Cortex of kidney (tissue), 1 donor: ENCODE data around the gene CAMK4.
"Not testable (repeated sequence)": the region's sequence is repeated elsewhere in the genome, so short reads cannot be mapped to it uniquely, and the experiment has no call there.

Experiments
- DNase-seq: peaks from one replicate; lab custom pipeline; 2025; lab: John Stamatoyannopoulos, UW

CAMK4 gene

DNA sequence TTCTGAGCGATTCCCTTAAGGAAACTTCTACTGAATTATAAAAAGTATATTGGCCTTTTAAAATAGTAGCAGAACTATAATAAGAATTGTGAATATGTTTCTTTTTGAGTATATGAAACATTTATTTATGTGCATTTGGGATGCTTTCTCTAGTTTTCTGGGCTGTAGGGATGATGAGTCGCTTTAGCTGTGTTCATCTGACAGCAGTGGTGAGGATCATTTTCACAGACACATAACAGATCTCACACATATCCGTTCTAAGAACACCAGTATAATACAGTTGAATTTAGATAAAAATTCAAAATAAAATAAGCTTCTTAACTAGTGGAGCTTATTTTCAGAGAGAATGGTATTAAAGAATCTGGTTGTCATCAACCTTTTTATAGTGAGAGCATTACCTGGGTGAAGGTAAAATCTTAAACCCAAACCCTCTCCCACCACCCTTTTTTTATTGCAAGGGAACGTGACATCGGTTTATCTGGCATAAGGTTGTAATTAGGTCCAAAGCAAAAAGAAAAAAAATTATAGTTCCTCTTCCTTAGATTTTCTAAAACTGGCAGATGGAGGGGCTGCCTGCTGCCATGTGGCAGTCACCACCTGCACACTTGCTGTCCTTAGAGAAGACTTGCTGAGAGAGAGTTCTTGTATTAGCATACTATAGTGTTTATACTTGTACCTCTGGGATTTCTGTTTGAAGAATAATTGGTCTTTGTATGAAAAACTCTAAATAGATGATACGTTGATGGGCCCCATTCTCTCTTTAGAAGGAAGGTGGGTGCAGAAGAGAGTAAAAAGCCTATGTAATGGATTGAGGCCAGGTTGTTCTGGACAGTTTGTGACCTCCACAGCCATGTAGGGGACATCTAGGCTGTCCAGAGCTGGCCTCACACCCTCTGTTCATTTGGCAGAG lies 86.8 kb downstream of the CAMK4 start:
- DNase-seq = no peak

GRCh38 chr5:111311666-111312065 lies 87.5 kb downstream of the CAMK4 start:
- no peak for DNase-seq

DNA sequence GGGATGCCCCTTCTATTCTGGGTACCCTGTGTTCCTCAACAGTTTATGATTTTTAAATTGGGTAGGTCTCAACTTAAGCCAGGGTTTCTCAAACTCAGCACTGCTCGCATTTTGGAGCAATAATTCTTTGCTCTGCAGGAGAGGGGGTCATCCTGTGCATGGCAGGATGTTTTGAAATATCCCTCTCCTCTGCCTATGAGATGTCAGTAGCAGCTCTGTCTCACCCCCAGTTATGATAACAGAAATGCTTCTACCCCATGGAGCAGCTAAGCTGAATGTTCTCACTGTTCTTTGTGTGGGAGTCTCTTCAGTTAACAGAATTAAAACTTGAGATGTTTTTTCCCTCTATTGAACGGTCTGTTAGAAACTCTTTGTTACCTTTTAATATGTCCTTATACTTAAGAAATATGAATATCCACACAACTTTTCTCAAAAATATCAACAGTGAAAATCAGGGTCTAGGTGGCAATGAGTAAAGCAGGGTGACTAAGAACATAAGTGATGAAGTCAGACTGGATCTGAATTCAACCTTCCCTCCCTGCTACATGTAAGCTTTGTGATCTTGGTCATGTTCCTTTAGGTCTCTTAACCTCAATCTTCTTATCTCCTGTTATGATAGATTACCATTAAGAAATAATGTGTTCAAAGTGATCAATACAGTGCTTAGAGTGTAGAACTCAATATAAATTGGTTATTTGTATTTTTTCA lies 89.0 kb downstream of the CAMK4 start:
- no peak for DNase-seq

GRCh38 chr5:111320953-111321352 lies 96.8 kb downstream of the CAMK4 start:
- DNase-seq = no peak

GRCh38 chr5:111321376-111321775 lies 97.2 kb downstream of the CAMK4 start:
- no peak for DNase-seq

GRCh38 chr5:111326551-111326950 lies 102.4 kb downstream of the CAMK4 start:
- DNase-seq = no peak

DNA sequence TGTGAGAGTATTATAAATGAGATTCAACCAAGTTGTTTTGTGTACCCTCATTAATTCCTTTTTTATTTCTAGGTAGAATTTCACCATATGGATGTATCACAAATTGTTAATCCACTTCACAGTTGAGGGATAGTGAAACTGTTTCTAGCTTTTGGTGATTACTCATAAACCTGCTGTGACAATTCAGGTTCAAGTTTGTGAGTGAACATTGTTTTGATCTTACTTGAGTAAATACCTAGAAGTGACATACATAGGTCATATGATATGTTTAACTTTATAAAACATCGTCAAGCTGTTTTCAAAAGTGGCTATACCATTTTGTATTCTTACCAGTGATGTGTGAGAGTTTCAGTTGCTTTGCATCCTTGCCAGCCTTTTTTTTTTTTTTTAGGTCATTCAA lies 112.9 kb downstream of the CAMK4 start:
- DNase-seq = no peak

DNA sequence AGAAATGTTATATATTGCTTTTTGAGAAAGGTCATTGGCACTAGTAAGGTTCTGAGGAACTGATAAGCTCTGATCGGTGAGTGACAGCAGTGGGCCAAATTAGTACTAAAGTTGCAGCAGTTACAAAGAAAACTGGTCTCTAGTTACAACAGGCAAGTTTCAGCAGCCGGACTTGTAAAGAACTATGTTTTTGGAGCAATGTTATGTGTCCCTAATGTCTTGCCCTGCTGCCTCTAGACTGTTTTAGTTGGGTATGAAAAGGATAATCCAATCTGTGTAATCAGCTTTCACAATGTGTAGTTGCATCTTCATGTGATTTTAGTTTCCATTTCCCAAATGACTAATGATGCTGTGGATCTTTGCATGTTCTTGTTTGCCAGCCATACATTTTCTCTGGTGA lies 113.5 kb downstream of the CAMK4 start:
- no peak for DNase-seq

DNA sequence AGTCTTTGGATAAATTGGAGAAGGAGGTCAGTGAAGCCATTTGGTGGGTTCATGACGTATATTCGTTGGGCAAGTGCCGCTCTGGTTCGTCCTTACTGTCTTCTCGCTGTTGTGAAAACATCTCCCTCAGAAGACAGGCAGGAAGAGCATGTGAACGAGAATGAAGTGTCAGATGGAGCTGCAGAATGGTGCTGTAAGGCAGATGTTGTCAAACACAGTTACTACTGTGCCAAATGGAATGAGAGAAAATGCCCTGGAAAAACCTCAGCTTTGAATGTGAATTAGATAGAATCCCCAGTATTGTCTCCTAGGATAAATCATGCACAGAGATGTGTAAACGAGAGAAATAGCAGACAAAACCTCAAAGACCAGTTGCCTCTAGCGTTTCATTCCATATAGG lies 121.5 kb downstream of the CAMK4 start:
- DNase-seq = no peak

DNA sequence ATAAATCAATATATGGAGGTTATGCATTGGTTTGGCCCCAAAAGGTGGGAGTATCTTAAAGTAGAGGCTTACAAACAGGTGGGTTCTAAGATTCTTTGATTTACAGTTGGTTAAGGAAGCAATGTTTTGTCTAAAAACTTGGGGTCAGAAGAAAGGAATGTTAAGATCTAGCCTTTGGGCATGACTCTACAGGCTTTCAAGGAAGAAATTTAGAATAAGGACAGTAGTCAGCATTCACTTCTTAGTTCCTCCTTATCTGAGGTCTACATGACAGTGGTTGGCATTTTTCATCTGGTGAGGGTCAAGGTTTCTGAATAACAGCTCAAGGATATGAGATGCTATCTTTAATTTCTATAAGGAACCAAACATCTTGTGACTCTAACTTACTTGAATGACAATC lies 122.8 kb downstream of the CAMK4 start:
- no peak for DNase-seq

DNA sequence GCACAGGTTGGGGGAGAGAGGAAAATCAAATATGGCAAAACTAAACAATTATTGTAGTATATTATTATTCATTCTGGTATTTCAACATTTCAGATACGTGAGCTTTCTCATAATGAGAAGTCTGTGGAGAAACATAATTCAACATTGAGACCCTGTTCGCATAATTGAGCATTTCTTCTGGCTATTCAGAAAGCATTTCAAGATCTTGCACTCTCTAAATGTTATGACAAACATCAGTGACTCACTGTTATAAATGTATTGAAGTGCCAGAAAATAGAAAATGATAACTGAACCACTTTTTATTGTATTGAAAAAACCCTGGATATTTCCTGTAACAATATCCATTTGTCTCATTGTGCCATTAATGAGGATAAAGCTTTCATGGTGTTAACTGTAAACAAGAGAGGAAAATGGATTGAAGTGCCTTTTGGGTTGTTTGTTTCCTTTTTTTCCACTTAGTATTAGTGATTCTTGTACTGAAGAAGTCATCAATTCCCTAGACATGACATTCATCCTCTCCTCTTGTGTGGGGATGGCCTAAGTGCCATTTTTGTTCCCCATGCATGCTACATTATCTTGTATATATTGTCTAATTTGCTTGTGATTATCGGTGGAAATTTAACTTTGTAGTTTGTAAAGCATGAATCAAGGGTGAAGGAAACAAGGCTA lies 124.6 kb downstream of the CAMK4 start:
- DNase-seq = no peak

- DNase-seq = no peak
These were observed 125.2 kb downstream of the CAMK4 start for GRCh38 chr5:111349429-111349828.

DNA sequence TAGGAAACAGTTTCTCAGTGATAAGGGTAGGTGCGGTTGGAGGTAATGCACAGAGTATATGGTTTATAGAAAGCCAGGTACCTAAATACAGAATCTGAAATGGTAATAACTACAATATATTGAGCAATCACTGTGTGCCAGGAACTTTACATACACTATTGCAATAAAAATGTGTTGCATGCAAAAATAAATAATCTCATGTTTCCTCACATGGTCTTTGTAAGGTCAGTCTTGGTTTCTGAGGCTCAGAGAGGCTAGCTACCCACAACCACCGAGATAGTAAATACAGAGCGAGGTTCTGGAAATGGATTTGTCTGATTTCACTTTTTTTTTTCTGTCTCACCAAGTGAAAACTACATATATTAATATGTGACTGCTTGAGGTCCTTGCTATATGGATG lies 128.9 kb downstream of the CAMK4 start:
- DNase-seq = no peak

DNA sequence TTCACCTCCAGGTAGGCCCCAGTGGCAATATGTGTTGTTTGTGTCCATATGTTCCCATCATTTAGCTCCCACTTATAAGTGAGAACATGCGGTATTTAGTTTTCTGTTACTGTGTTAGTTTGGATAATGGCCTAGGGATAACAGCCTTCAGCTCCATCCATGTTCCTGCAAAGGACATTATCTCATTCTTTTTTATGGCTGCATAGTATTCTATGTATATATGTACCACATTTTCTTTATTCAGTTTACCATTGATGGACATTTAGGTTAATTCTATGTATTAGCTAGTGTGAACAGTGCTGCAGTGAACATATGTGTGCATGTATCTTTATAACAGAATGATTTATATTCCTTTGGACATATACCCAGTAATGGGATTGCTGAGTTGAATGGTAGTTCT lies 134.5 kb downstream of the CAMK4 start:
- DNase-seq = not testable (repeated sequence)

DNA sequence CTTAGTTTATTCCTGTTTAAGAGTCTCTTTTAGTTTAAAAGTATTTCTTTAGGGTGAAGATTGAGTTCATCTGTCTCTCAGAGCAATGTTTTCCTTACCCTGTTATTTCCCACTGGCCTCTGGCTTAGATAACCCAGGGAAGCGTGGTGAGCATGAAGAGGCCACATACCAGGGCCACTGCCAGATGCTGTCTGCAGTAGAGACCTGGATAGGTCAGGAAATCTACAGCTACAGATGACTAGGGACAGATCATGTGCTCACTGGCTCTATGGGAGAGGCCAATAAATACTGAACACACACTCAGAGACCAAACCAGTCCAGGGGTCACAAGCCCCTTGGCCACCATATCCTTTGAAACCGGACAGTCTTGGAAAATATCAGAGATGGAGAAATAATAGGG lies 136.0 kb downstream of the CAMK4 start:
- DNase-seq = no peak

GRCh38 chr5:111364992-111365391 lies 140.8 kb downstream of the CAMK4 start:
- no peak for DNase-seq

- no peak for DNase-seq
These were observed 142.2 kb downstream of the CAMK4 start for GRCh38 chr5:111366388-111366787.

- no peak for DNase-seq
These were observed 142.9 kb downstream of the CAMK4 start for GRCh38 chr5:111367115-111367514.

DNA sequence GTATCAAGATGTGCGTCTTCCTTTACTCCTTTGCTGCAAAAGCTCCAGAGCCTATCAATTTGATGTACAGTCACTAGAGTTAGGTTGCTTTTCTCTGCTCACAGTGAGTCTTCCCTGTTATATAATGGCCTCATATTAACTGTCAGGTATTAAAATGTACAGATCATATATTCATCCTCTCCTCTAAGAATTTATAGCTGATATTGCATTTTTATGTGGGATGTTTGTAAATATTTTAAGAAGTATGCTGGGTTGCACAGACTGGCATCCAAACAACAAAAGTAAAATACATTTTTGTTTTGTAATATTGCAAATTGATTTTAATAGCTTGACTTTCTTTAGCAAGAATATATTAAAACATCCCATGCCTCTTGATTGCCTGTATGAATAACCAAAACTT lies 148.6 kb downstream of the CAMK4 start:
- no peak for DNase-seq

- DNase-seq = no peak
These were observed 150.2 kb downstream of the CAMK4 start for GRCh38 chr5:111374380-111374779.

DNA sequence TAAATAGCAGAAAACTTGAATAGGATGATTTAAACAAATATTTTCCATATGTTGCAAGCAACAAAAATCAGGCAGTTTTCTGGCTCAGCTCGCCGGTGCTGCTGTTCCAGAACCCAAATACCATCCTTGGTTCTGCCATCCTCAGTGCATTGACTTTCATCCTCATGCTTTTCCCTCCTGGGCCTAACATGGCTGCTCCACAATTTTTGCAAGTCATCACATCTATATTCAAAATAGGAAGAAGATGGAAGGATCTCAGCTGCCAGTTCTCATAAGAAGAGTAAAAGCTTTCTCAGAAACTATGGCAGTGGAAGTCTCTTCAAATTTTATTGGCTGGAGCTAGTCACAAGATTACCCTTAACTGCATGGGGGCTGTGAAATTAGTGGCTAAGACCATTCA lies 151.5 kb downstream of the CAMK4 start:
- DNase-seq = no peak

DNA sequence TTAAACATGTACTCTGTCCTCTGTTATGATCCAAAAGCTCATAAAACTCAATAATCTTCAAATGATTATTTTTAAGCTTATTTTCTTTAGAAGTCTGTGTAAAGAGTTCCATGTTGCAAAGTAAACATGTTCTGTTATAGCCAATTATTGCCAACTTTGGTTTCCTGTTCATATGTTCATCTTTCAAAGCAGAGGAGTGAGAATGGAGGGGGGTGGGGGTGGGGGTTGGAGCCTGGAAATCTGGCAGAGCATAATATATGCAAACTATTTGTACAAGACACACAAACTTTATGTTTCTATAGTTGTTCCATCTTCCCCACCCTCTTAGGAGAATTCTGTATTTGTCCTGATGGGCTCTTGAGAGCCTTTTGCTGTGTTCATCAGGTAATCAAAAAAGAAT lies 153.1 kb downstream of the CAMK4 start:
- DNase-seq = no peak

DNA sequence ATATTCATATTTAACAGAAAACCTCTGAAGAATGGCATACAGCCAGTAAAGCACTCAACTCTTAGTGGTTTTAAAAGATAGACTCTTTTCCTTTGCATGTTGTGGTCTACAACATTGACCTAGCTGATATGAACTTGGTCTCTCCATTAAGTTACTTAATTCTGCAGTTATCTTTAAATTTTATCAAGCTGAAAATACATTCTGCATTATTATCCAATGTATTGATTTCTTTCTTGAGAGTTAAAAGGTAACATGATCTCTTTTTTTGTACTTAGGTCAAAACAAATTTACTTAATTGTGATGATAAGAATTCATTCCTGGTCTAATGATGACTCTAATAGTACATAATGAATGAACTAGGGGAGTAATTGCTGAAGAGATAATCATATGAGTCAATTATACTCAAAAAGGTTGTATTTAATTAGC lies 155.2 kb downstream of the CAMK4 start:
- DNase-seq = no peak
